ENCODE data around the gene TMEM185B. TPM values are rescaled to one million over a fixed set of nuclear protein-coding genes. Genes with fewer than 3 reads are reported as not detected.

The TMEM185B gene
- total RNA-seq, 1 donor from 2014 or later: 26.6 TPM

DNA sequence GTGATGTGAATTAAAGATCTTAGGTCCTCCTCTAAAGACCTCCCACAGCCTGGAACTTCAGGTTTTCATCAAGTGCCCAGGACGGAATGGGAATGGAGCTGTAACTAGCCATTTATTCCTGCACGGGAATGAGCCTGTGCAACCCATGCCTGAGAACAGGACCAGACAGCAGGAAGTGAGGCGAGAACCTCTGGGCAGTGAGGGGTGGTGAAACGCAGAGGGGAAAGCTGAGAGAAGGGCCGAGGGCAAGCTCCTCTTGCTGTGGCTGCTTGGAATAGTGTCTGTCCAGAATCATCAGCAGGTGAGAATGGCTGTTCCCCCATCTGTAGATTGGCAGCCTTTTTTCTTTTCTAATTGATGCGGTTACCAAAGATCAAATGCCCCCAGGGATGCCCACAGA, 24.7 kb upstream of the TMEM185B start:
- Histone ChIP-seq H3K4me1 (peaks cover 20% of the 10 kb centered on the region), H3K27me3 (no peaks in the 10 kb centered on the region), H3K9me3 (no peaks in the 10 kb centered on the region), H3K27ac (no peak overlapping the region), H3K4me3 (no peak overlapping the region), H3K36me3 (no peaks in the 10 kb centered on the region)
- intact Hi-C loops (cut with DNase I): no loop called here
- ATAC-seq: no peak
- no peak for DNase-seq
- TF ChIP-seq, protein P1, sequence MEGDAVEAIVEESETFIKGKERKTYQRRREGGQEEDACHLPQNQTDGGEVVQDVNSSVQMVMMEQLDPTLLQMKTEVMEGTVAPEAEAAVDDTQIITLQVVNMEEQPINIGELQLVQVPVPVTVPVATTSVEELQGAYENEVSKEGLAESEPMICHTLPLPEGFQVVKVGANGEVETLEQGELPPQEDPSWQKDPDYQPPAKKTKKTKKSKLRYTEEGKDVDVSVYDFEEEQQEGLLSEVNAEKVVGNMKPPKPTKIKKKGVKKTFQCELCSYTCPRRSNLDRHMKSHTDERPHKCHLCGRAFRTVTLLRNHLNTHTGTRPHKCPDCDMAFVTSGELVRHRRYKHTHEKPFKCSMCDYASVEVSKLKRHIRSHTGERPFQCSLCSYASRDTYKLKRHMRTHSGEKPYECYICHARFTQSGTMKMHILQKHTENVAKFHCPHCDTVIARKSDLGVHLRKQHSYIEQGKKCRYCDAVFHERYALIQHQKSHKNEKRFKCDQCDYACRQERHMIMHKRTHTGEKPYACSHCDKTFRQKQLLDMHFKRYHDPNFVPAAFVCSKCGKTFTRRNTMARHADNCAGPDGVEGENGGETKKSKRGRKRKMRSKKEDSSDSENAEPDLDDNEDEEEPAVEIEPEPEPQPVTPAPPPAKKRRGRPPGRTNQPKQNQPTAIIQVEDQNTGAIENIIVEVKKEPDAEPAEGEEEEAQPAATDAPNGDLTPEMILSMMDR (IDR thresholded peaks at IDR 0.05): no peak

- ATAC-seq (no peak), DNase-seq (no peak)
- Histone ChIP-seq H3K27ac (no peak overlapping the region), H3K27me3 (no peaks in the 10 kb centered on the region), H3K9me3 (no peaks in the 10 kb centered on the region), H3K4me1 (peaks cover 16% of the 10 kb centered on the region), H3K36me3 (no peaks in the 10 kb centered on the region), H3K4me3 (no peak overlapping the region)
- TF ChIP-seq, protein P1 (IDR thresholded peaks at IDR 0.05): no peak
- intact Hi-C loops (cut with DNase I): no loop called here
Observed at GRCh38 chr2:120246546-120247300, 23.5 kb upstream of the TMEM185B start.

- Histone ChIP-seq H3K9me3 (no peaks in the 10 kb centered on the region), H3K4me1 (peaks cover 14% of the 10 kb centered on the region), H3K4me3 (no peak overlapping the region), H3K27ac (peak overlapping the region; percentile 72), H3K27me3 (no peaks in the 10 kb centered on the region), H3K36me3 (no peaks in the 10 kb centered on the region)
- no peak for DNase-seq
- TF ChIP-seq, protein P1 (IDR thresholded peaks at IDR 0.05): no peak
- intact Hi-C loops (cut with DNase I): no loop called here
- ATAC-seq: peak; percentile 72
Observed at GRCh38 chr2:120245520-120246332, 22.5 kb upstream of the TMEM185B start.

GRCh38 chr2:120244656-120245519, 21.7 kb upstream of the TMEM185B start:
- H3K27ac ChIP-seq: peak overlapping the region; percentile 72
- TF ChIP-seq, protein P1 (IDR thresholded peaks at IDR 0.05): no peak
- H3K36me3 ChIP-seq: no peaks in the 10 kb centered on the region
- peak; percentile 62 for ATAC-seq
- peaks cover 14% of the 10 kb centered on the region for H3K4me1 ChIP-seq
- no peak for DNase-seq
- H3K4me3 ChIP-seq: no peak overlapping the region
- no peaks in the 10 kb centered on the region for H3K9me3 ChIP-seq
- intact Hi-C loops (cut with DNase I): no loop called here
- H3K27me3 ChIP-seq: no peaks in the 10 kb centered on the region

- Histone ChIP-seq H3K27me3 (no peaks in the 10 kb centered on the region), H3K4me1 (peaks cover 20% of the 10 kb centered on the region), H3K36me3 (no peaks in the 10 kb centered on the region), H3K4me3 (no peak overlapping the region), H3K9me3 (no peaks in the 10 kb centered on the region), H3K27ac (no peak overlapping the region)
- intact Hi-C loops (cut with DNase I): no loop called here
- no peak for DNase-seq
- no peak for ATAC-seq
- TF ChIP-seq, protein P1 (IDR thresholded peaks at IDR 0.05): no peak
Observed at GRCh38 chr2:120243875-120244553, 20.8 kb upstream of the TMEM185B start.
